ENCODE data around the gene ERAP2.
"Not testable (repeated sequence)": the region's sequence is repeated elsewhere in the genome, so short reads cannot be mapped to it uniquely, and the experiment has no call there.

The ERAP2 gene, protein sequence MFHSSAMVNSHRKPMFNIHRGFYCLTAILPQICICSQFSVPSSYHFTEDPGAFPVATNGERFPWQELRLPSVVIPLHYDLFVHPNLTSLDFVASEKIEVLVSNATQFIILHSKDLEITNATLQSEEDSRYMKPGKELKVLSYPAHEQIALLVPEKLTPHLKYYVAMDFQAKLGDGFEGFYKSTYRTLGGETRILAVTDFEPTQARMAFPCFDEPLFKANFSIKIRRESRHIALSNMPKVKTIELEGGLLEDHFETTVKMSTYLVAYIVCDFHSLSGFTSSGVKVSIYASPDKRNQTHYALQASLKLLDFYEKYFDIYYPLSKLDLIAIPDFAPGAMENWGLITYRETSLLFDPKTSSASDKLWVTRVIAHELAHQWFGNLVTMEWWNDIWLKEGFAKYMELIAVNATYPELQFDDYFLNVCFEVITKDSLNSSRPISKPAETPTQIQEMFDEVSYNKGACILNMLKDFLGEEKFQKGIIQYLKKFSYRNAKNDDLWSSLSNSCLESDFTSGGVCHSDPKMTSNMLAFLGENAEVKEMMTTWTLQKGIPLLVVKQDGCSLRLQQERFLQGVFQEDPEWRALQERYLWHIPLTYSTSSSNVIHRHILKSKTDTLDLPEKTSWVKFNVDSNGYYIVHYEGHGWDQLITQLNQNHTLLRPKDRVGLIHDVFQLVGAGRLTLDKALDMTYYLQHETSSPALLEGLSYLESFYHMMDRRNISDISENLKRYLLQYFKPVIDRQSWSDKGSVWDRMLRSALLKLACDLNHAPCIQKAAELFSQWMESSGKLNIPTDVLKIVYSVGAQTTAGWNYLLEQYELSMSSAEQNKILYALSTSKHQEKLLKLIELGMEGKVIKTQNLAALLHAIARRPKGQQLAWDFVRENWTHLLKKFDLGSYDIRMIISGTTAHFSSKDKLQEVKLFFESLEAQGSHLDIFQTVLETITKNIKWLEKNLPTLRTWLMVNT

DNA sequence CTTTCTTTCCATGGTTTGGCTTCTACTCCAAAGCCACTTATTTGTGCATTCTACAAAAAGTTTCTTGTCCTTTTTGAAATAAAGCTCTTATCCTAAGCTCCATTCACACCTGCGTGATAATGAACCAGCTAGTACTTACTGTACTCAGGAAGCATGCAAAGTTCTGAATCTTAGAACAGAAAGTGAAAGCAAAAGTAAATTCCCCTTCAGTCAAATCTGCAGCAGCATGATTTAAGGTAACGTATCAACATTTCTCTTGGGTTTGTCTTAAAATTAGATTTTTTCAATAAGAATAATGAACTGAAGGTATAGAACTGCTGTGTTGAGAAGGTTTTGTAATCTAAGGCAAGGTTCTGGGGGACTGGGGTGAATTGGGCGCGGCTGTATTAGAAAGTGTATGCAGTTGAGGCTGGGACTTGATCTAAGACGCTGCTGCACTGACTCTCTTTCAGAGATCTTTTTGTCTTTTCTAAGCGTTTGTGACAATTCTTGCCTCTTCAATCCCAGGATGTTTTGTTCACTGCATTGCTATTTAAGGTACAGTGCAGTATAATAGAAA, at the start of gene ERAP2:
Gene ERAP2, plus strand, starts transcription at position 209 of the 559 bp plus-strand sequence. CDS start 3,186 bp downstream, outside the sequence.
- no peak for DNase-seq

DNA sequence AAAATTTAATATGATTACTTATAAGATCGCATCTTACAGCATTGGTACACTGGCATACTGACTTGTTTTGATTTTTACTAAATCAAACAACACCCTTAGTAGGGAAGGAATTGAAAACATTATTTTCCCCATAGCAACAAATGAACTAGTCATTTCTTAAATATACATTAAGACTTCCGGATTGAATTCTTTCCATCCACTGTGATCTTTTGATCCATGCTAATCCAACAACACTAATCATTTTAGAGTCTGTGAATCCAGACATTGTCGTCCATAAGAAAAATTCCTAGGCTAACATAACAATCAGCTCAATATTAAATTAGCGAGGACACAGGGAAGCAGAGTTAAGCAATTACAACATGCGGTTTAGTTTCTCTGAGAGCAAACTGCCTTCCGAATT, 47.0 kb upstream of the ERAP2 start:
- no peak for DNase-seq

DNA sequence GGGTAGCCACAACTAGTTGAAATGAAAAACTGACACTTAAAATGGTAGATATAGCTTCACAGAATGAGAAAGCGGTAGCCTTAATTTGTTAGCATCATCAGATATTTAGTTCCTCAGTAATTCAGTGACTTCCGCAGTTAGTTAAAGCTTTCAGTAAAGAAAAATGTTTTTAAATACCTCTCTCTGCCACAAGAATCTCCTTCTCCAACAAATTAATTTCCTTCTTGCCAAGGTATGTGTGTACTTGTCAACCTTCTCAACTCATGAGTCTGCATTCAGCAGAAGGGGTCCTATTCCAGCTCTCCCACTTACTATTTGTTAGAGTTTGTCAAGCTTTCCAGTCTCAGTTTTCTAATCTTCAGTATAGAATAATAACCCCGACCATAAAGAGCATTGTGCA, 42.3 kb upstream of the ERAP2 start:
- no peak for DNase-seq

DNA sequence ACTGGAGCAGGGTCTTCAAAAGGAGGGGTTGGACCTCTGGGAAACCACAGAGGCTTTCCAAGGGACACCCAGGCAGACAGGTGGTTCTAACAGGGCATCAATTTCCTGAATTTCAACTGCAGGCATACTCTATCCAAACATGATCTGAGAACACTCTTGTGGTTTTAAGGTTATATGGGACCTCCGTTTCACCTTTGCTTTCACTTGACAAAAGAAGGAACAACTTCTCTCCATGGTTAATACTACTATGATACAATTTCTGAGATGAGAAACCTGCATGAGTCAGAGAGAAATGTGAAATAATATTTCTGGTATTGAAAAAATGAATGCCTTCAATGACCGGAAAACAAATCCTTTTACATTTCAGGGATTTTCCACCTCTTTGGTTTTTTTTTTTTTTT, 40.5 kb upstream of the ERAP2 start:
- DNase-seq = no peak

DNA sequence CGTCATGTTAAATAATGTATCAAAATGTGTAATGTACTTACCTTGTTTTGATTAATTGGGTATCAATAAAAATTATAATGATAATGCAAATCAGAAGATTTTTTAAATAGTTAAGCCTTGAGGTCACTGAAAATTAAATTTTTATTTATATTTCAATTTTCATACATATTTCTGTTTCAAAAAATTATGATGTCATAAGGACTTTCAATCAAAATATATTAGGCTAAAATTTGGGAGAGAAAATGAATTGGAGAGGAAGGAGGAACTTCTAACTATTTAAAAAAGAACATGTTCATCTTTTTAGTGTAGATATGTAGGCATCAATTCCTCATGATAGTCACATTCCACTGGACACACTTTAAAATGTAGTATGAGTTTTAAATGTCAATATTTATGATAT, 39.5 kb upstream of the ERAP2 start:
- DNase-seq = no peak

DNA sequence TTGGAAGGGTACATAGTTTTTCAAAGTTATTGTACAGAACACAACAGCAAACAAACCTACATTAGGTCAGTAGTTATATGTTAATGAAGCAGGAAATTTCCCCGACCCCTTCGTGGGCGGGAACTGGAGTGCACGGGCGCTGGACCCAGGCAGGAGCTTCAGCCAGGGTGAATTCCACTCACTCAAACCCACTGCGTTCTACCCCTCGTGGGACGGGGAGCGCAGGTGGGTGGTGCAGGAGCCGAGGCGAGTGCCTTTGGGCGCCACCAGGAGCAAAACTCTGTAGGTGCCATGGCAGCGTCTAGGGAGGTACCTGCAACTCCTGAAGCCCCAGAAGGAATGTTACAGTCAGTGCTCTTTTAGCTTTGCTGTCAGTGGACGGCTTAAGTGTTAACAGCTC, 39.0 kb upstream of the ERAP2 start:
- no peak for DNase-seq

DNA sequence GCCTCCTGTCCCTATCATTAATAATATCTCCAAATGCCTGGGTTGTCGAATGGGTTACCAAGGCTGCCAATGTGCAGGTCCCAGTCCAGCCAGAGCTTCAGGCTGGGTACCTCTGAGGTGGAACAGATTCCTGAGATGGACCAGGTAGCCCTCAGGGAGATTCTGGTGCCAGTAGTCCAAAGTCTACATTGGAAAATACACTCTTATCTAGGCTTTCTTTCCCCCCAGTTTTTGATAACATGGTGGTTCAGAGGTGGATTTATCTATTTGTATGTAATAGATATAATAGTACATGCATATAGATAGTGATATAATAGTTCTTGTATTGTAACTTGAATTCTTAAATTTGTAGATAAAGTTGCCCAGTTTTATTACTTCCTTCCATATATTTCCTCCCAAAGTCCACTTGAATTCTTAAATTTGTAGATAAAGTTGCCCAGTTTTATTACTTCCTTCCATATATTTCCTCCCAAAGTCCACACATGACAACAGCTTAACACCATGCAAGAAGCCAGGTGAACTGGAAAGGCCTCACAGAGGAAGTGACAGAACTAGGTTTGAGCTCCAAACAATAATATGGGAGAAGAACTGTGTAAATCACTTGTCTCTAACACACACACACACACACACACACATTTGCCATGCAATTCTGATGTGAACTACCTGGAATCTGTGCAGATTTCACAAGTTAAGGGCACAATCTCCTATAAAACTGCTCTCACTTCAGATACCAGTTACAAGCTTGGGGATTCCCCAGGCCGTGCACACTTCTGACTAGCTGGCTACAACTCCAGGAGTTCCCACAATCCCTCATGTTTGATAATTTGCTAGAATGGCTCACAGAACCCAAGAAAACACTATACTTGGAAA, 37.9 kb upstream of the ERAP2 start:
- DNase-seq = no peak

DNA sequence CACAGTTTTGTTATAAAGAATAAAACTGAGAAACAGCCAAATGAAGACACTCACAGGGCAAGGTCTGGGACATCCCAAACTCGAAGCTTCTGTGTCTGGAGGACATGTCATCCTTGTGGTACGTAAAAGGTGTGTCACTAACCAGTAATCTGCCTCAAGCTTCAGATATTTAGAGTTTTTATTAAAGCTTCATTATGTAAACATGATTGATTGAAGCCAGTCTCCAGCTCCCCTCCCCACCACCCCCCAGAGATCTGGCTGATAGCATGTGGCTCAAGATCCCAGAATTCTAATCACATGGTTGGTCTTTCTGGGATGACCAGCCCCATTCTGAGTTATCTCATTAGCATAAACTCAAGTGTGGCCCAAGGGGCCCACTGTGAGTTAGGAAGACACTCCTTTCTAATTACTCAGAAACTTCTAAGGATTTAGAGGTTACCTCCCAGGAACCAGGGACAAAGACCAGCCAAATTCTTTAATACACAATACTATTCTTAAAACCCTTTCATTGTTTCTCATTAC, 37.2 kb upstream of the ERAP2 start:
- no peak for DNase-seq

DNA sequence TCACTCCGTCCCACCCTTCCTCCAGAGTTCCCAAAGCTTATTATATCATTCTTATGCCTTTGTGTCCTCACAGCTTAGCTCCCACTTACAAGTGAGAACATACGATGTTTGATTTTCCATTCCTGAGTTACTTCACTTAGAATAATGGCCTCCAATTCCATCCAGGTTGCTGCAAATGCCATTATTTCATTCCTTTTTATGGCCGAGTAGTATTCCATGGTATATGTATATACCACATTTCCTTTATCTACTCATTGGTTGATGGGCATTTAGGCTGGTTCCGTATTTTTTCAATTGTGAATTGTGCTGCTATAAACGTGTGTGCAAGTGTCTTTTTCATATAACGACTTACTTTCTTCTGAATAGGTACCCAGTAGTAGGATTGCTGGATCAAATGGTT, 34.4 kb upstream of the ERAP2 start:
- DNase-seq = not testable (repeated sequence)

DNA sequence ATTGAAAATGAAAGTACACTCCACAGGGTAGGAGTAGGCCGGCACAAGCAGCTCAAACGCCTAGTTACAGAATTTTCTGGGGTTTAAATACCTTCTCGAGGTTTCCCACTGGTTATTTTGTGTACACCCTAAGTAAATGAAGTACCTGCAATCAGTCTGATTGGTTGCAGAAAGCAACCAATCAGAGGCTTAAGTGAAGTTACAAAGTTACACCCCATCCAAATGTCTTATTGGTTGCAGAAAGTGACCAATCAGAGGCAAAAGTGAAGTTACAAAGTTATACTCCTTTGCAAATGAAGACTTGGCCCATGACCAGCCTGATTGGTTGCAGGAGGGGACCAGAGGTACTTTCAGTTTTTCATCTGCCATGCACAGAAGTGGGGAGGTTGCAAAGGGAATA, 33.2 kb upstream of the ERAP2 start:
- no peak for DNase-seq

DNA sequence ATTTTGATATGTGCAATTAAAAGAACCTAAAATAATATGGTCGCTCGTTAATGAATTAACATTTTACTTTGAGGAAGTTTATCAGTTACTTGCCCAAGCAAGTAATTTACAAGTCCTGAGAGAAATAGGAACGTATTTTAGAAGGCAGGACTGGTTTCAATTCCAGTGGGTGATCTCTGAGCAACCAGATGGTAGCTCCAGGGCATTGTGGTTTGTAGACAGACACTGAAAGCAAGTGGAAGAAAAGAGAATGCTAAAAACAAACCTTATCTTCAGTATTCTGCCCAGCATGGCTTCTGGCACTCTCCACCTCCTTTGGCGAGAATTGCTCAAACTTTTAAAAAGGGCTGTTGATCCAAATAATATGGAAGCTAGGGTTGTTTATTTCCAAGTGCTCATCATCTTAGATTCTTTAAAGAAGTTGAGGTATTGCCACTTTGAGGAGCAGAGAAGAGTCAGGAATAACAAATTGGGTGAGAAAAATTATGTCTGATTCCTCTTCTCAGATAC, 31.8 kb upstream of the ERAP2 start:
- no peak for DNase-seq

DNA sequence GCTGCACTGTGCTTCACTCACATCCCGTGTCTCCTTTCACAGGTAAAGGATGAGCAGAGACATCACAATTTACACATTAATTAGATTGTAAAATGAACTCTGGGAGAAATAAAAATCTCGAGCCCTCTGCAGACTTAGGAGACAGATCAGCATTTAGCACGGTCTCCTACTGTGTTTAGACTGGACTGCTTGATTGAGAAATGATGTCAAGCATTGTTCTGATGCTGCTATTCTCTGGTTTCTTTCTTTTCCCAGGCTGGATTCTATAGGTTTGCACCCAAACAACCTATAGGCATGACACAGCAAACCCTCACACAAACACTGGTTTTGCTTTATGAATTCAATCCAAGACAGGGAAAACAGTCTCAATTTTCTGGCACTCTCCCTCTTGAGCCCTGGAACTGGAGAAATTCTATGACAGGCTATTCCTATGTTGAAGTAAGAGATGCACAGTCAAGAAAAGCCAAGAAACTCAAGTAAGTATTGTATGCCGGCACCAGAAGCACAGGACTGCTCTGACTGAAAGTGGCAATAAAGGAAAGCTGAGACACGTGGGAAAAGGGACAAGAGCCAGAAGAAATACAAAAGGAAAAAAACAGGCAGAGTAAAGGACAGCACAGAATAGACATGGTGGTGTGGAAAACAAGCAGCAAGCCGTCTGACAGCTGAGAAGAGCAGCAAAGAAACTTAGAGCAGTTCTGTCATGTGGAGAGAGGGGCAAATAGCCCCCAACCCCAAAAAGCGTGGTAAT, 24.8 kb upstream of the ERAP2 start:
- no peak for DNase-seq

DNA sequence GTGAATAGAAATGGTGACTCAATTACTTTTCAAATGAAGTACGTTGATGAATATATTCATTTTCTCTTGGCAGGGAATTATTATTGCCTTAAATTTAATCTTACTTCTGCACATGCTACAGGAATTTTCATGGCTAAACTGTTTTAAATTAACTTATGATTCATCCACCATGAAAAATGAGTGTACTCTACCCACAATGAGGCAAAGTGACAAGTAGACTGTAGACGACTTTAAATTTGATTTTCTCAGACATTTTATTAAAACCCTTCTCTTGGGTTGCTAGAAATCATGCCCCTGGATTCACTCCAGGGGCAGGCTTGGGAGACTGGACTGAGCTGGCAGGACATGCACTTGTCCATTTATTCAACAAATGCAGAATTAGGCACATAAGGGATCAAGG, 23.5 kb upstream of the ERAP2 start:
- no peak for DNase-seq

DNA sequence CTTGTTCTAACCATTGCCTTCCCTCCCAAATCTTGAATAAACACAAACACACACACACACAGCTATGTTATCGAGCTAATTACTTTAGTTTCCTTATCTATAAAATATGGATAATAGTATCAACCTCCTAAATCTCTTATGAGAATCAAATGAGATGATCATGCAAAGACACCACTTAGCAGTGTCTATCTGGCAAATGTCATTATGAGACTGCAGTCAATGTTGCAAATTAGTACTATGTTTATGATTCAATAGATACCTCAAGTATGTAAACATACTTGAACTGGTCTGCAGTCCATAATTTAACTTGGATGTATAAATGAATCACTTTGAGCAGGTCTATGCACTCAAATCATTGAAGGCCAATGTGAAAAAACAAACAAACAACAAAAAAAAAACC, 22.2 kb upstream of the ERAP2 start:
- no peak for DNase-seq

DNA sequence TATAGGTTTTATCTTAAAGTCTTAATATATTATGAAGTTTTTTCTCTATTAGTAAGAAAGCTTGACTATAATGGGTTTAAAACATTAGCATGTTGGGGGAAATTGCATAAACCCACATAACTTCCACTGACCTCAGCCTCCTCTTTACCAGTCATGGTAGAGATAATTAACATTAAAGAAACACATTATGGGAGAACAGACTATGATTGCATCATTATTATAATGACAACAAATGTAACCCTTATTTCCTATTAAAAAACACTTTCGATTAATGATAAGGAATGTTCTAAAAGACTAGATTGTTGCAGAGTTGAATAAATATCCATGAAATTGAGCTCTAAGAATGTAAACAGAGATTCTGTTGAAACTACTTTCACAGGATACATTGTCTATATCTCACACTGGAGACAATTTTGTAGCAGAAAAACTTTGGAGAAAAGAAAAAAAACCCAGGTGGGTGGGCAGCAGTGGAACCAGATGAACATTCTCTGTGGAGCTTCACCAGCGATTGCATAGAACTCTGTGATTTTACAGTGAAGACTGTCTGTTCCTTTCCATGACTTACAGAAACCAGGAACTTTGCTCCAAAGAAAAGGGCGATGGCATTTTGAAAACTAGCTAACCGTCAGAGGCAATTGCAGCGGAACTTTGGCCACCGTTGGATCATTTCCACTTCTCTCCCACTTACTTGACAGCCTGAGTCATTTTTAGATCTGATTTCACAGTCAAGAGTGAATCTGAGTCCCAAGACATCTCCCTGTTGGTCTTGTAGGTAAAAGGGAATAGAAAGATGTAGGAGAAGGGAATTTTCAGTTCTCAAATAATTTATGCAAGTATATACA, 21.0 kb upstream of the ERAP2 start:
- DNase-seq = no peak

DNA sequence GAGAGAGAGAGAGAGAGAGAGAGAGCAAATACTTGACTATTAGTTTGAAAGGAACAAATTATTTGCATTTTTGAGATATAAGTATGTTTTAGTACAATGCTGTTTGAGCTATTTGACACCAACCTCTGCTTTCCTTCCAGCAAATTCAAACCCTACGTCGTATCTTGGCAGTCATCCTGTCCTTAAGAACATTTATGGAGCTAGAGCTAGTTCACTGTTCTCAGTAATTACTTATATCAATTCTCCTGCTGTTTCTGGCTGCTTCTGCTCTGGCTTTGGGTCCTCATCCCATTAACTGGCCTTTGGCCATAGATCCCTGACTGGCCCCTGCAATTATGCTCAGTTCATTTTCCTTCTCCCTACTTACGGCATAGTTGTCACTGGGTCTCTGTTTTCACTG, 19.9 kb upstream of the ERAP2 start:
- DNase-seq = peak; percentile 53

DNA sequence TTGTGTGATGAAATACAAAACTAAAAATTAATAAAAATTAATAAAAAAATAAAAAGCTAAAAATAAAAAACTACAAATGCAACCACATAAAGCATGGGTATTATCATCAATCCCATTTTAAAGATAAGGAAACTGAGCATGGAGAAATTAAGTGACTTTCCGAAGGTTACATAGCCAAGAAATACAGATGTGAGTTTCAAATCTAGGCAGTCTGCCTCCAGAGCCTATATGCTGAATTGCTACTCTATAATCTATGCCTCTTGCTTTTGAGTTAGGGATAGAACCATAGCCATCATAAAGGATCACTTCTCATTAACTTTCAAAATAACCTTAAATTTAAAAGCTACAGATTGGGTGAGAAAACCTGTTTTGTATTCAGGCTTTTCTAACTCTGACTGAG, 18.8 kb upstream of the ERAP2 start:
- DNase-seq = no peak

DNA sequence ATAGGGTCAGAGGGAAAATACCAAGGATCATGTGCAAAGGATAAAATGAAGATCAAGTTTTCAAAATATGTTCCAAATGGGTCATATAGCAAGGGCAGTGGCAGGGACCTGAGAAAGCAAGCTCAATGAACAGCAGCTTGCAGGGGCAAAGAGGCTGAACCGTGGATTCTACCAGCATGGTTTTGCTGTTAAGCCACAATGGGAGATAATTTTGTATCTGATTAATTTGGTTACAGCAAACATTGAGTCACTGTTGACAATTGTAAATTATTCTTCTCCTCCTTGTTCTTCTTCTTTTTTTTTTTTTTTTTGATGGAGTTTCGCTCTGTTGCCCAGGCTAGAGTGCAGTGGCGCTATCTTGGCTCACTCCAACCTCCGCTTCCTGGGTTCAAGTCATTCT, 18.4 kb upstream of the ERAP2 start:
- no peak for DNase-seq

DNA sequence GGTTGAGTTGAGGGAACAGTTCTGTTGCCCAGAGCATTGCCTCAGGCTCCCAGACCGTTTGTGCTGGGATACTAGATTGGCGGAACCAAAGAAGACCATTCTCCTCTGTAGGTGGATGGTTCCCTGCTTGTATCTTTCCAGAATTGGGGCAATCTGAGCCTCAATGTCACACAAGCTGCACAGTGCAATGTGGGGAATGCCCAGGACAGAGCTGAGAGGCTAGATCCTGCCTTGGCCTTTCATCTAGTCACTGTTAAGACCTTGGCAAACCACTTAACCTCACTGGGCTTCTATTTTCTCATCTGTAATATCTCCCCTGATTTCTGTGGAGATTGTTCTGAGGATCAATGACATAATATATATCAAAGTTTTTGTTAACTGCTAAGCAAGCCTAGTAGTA, 16.9 kb upstream of the ERAP2 start:
- DNase-seq = no peak

DNA sequence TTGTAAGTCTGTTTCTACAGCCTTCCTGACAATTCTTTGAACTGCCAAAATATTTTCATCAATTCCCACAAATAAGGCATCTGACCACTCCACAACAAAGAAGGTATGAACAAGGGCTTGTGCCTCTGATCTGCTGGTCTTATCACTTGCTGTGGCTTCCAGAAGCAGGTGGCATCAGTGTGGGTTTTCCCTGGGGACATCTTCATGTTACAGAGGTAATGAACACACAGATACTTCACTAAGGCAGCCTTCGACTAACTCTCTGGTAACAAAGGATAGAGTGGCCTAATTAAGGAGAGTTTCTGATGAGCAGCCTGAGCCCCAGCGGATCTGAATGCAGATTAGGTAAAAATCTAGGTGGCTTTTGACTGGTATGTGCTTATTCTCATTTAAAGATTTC, 15.2 kb upstream of the ERAP2 start:
- DNase-seq = no peak
